ENCODE data around the gene CNNM2.
"Not testable (repeated sequence)": the region's sequence is repeated elsewhere in the genome, so short reads cannot be mapped to it uniquely, and the experiment has no call there.

The CNNM2 gene

GRCh38 chr10:102959360-102959759 lies 41.3 kb downstream of the CNNM2 start:
- no peak overlapping the region for H3K4me3 ChIP-seq
- H3K27ac ChIP-seq: no peak overlapping the region
- H3K9ac ChIP-seq: no peak overlapping the region
- no peaks in the 10 kb centered on the region; a peak in 1 of 22 replicates for H3K36me3 ChIP-seq
- no peaks in the 10 kb centered on the region for H4K20me1 ChIP-seq
- TF ChIP-seq Cebpa-rat (IDR thresholded peaks at IDR 0.05): no peak
- no peak overlapping the region for H3K4me2 ChIP-seq
- H3K4me1 ChIP-seq: no peaks in the 10 kb centered on the region
- H3K27me3 ChIP-seq: no peaks in the 10 kb centered on the region
- peaks cover 0 to 8% (median 4%) of the 10 kb centered on the region in 11 experiments; a peak in 8 of 22 replicates for H3K9me3 ChIP-seq (replicated peaks in 1 of 11)

- no peak overlapping the region for H3K9ac ChIP-seq
- TF ChIP-seq Cebpa-rat (IDR thresholded peaks at IDR 0.05): no peak
These were observed 42.1 kb downstream of the CNNM2 start for GRCh38 chr10:102960157-102960556.

GRCh38 chr10:102962267-102962666 lies 44.2 kb downstream of the CNNM2 start:
- H3K4me1 ChIP-seq: no peaks in the 10 kb centered on the region

More at GRCh38 chr10:102960157-102960556, 42.1 kb downstream of the CNNM2 start:
- Histone ChIP-seq H3K4me3 (no peak overlapping the region), H3K36me3 (no peaks in the 10 kb centered on the region), H3K4me2 (no peak overlapping the region), H3K9me3 (replicated peaks in 1 of 11) (0 out of 22 replicates have a peak, but pooled peaks cover 0 to under 1% (median 0%) of the 10 kb centered on the region in 11 experiments), H3K27me3 (no peaks in the 10 kb centered on the region), H3K27ac (no peak overlapping the region), H3K4me1 (no peaks in the 10 kb centered on the region), H4K20me1 (no peaks in the 10 kb centered on the region)

GRCh38 chr10:102962951-102963755 lies 45.1 kb downstream of the CNNM2 start:
- no peak overlapping the region for H3K4me2 ChIP-seq
- H4K20me1 ChIP-seq: no peaks in the 10 kb centered on the region
- H3K36me3 ChIP-seq: no peaks in the 10 kb centered on the region
- H3K4me3 ChIP-seq: no peak overlapping the region
- H3K27me3 ChIP-seq: no peaks in the 10 kb centered on the region
- no peaks in the 10 kb centered on the region for H3K4me1 ChIP-seq
- H3K9me3 ChIP-seq (replicated peaks in 1 of 11): no peaks in the 10 kb centered on the region
- no peak overlapping the region for H3K9ac ChIP-seq
- no peak for TF ChIP-seq Cebpa-rat (IDR thresholded peaks at IDR 0.05)
- no peak overlapping the region for H3K27ac ChIP-seq

More at GRCh38 chr10:102962267-102962666, 44.2 kb downstream of the CNNM2 start:
- H3K27me3 ChIP-seq: no peaks in the 10 kb centered on the region
- H3K4me3 ChIP-seq: no peak overlapping the region
- TF ChIP-seq Cebpa-rat (IDR thresholded peaks at IDR 0.05): no peak
- H3K9ac ChIP-seq: no peak overlapping the region
- H3K27ac ChIP-seq: no peak overlapping the region
- no peaks in the 10 kb centered on the region for H3K9me3 ChIP-seq (replicated peaks in 1 of 11)
- H4K20me1 ChIP-seq: no peaks in the 10 kb centered on the region
- no peaks in the 10 kb centered on the region for H3K36me3 ChIP-seq
- H3K4me2 ChIP-seq: no peak overlapping the region

GRCh38 chr10:102963756-102964025 lies 45.6 kb downstream of the CNNM2 start:
- Histone ChIP-seq H3K27me3 (no peaks in the 10 kb centered on the region), H3K4me1 (no peaks in the 10 kb centered on the region), H3K9me3 (replicated peaks in 1 of 11) (no peaks in the 10 kb centered on the region), H3K4me3 (no peak overlapping the region), H3K36me3 (no peaks in the 10 kb centered on the region), H3K27ac (no peak overlapping the region), H3K4me2 (no peak overlapping the region), H4K20me1 (no peaks in the 10 kb centered on the region), H3K9ac (no peak overlapping the region)
- TF ChIP-seq Cebpa-rat (IDR thresholded peaks at IDR 0.05): no peak

GRCh38 chr10:102964064-102964463 lies 46.0 kb downstream of the CNNM2 start:
- not testable (repeated sequence) for H3K27ac ChIP-seq; H3K36me3 ChIP-seq; H4K20me1 ChIP-seq; H3K4me3 ChIP-seq; H3K4me2 ChIP-seq; H3K27me3 ChIP-seq; H3K4me1 ChIP-seq; H3K9me3 ChIP-seq (replicated peaks in 1 of 11); H3K9ac ChIP-seq

GRCh38 chr10:102964713-102965112 lies 46.6 kb downstream of the CNNM2 start:
- no peak overlapping the region for H3K27ac ChIP-seq
- H3K9me3 ChIP-seq (replicated peaks in 1 of 11): no peaks in the 10 kb centered on the region
- H4K20me1 ChIP-seq: no peaks in the 10 kb centered on the region
- H3K4me2 ChIP-seq: no peak overlapping the region
- H3K9ac ChIP-seq: no peak overlapping the region
- TF ChIP-seq Cebpa-rat (IDR thresholded peaks at IDR 0.05): no peak
- no peaks in the 10 kb centered on the region for H3K27me3 ChIP-seq
- no peaks in the 10 kb centered on the region for H3K36me3 ChIP-seq
- H3K4me1 ChIP-seq: no peaks in the 10 kb centered on the region
- H3K4me3 ChIP-seq: no peak overlapping the region

- no peak overlapping the region for H3K4me2 ChIP-seq
- no peak overlapping the region for H3K27ac ChIP-seq
These were observed 47.3 kb downstream of the CNNM2 start for GRCh38 chr10:102965311-102965851.

GRCh38 chr10:102967123-102967522 lies 49.0 kb downstream of the CNNM2 start:
- no peaks in the 10 kb centered on the region for H3K36me3 ChIP-seq
- H3K27me3 ChIP-seq: no peaks in the 10 kb centered on the region
- no peaks in the 10 kb centered on the region for H4K20me1 ChIP-seq
- H3K4me1 ChIP-seq: no peaks in the 10 kb centered on the region
- H3K9me3 ChIP-seq (replicated peaks in 1 of 11): no peaks in the 10 kb centered on the region
- TF ChIP-seq Cebpa-rat (IDR thresholded peaks at IDR 0.05): no peak
- no peak overlapping the region for H3K4me3 ChIP-seq
- H3K27ac ChIP-seq: no peak overlapping the region
- H3K4me2 ChIP-seq: no peak overlapping the region
- H3K9ac ChIP-seq: no peak overlapping the region

More at GRCh38 chr10:102965311-102965851, 47.3 kb downstream of the CNNM2 start:
- no peaks in the 10 kb centered on the region for H3K36me3 ChIP-seq
- H3K4me3 ChIP-seq: no peak overlapping the region
- H4K20me1 ChIP-seq: no peaks in the 10 kb centered on the region
- H3K9ac ChIP-seq: no peak overlapping the region
- H3K27me3 ChIP-seq: no peaks in the 10 kb centered on the region
- TF ChIP-seq Cebpa-rat (IDR thresholded peaks at IDR 0.05): no peak
- H3K4me1 ChIP-seq: no peaks in the 10 kb centered on the region
- H3K9me3 ChIP-seq (replicated peaks in 1 of 11): no peaks in the 10 kb centered on the region

All from BLaER1 treated with 17β-estradiol and CSF1 and Interleukin-3, amounts not matched to agents 10 nM and 100 nM (cell line).